ENCODE data around the gene SLC6A3.
"Not testable (repeated sequence)": the region's sequence is repeated elsewhere in the genome, so short reads cannot be mapped to it uniquely, and the experiment has no call there.

The SLC6A3 gene

DNA sequence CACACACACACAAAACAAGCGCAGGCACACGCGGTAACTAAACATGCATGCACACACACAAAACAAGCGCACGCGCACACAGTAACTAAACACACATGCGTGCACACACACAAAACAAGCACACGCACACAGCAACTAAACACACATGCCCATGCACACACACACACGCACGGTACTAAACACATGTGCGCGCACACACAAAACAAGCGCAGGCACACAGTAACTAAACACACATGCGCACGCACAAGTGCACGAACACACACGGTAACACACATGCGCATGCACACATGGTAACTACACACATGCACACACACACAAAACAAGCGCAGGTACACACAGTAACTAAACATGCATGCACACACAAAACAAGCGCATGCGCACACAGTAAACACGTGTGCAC lies 19.9 kb upstream of the SLC6A3 start:
- DNase-seq (ENCODE audit: low read depth in 1 of 2, low spot score in 1 of 2) = no peak

DNA sequence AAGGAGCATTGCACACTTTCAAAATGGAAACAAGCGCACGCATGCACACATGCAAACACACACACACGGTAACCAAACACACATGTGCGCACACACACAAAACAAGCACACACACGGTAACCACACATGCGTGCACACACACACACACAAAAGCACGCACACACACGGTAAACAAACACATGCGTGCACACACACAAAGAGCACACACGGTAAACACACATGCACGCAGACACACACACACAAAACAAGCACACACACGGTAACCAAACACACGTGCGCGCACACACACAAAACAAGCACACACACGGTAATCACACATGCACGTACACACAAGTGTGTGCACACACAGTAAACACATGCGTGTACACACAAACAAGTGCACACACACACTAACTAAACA lies 19.3 kb upstream of the SLC6A3 start:
- no peak for DNase-seq (ENCODE audit: low read depth in 1 of 2, low spot score in 1 of 2)

DNA sequence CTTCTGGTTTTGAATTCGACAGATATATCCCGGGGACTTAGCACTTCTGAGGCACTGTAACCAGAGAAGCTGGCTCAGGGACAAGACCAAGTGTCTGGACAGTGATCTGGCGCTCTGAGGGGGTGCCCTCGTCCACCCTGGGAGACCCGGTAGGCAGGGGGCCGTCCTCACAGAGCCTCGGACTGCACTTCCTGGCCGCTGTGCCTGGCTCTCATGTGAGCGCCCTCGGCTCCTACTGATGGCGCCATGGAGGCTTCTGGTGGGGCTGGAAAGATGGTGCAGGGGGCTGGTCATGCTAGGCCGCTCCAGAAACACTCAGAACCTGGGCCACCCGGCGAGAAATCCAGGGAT lies 18.8 kb upstream of the SLC6A3 start:
- DNase-seq (ENCODE audit: low read depth in 1 of 2, low spot score in 1 of 2) = no peak

DNA sequence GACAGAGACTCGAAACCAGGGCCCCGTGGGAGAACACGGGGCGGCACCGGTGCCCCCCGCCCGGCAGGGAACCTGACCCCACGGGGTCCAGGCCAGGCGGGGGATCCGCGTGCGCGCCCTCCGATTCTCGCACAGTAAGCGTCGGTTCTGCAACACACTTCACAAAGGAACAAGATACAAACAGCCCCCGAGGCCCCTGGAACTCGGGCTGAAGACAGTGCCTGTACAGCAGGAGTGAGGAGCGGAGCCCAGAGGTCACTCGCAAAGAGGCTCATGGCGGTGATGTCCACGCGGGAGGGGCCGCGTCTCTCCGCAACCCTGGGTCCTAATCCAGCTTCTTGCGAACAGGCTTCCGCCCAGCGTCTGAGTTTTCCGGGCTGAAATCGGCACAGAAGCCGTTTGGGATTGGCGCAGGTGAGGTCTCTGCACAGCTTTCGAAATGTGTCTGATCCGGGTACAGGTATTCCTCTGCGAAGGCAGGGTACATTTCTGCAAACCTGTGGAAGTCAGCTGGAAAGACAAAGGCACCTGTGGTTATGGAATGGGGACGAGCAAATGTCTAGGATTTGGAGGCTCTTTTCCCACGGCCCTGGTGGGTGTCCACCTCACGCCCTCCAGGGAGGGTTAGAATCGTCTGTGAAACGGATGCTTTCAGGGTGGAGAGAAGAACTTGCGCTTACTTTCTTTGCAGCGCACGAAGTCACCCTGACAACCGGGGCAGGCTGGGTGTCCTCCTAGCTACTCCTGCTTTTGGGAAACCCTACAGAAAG lies 18.3 kb upstream of the SLC6A3 start:
- no peak for DNase-seq (ENCODE audit: low read depth in 1 of 2, low spot score in 1 of 2)

DNA sequence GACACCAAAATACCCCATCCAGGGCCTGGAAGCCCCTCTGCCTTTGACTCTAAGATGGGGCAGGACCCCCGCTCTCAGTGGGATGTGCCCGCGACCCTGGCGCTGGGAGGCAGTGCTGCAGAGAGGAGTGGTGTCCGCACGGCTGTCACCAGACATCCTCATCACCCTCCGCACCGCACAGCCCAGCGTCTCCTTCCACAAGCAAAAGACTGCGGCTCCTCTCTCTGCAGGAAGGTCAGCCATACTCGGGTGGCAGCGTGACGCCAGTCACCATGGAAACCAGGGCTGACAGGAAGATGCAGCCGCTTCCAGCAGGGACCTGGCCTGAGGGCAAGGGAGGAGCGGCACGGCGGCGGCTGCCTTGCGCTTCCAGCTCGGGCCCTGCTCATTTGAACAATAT lies 17.1 kb upstream of the SLC6A3 start:
- no peak for DNase-seq (ENCODE audit: low read depth in 1 of 2, low spot score in 1 of 2)

DNA sequence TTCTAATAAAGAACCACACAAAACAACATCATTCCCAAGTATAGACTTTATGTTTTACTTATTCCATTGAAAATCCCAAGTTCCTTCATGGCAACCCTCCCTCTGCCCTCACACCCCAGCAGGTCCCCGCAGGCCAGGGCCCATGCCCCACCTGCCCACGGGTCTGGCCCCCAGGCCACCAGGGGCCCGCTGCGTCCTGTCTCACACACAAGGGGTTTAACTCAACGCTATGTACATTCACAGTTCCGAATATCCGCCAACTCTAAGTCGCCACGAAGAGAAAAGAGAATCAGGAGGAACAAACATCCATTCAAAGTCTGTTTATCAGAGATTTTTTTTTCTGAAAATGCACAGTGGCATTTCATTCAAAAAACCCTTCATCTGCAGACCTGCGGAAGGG lies 16.2 kb upstream of the SLC6A3 start:
- no peak for DNase-seq (ENCODE audit: low read depth in 1 of 2, low spot score in 1 of 2)

DNA sequence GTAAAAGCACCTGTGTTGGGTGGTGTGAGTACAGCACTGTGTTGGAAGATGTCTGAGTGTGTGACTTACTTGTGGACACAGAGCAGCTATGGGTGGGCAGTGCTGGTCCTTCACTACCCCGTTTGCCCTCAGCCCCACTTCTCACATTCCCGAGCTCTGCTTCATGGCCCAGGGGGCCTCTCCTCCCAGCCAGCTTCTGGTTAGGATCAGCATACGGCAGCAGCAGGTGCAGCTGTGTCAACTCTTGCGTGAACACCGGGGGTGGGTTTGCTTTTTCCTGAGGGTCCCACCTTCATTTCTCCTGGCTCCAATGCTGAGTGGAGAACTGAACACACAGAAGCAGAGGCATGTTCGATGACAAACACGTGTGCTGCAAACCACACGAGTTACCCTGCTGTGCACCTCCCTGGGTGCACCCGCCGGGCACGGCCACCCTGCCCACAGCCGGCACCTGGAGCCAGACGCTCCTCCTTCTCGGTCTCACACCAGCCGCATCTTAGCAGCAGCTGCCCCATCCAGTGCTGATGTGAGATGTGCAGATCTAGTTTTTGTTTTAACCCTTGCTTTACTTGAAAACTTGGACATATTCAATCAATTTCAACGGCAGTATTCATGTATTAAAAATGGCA lies 14.9 kb upstream of the SLC6A3 start:
- DNase-seq (ENCODE audit: low read depth in 1 of 2, low spot score in 1 of 2) = no peak

DNA sequence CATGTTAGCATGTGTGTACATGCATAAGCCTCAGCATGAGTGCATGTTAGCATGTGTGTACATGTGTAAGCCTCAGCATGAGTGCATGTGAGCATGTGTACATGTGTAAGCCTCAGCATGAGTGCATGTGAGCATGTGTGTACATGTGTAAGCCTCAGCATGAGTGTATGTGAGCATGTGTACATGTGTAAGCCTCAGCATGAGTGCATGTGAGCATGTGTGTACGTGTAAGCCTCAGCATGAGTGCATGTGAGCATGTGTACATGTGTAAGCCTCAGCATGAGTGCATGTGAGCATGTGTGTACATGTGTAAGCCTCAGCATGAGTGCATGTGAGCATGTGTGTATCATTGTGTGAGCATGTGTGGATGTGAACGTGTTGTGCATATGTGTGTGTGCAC lies 14.2 kb upstream of the SLC6A3 start:
- not testable (repeated sequence) for DNase-seq (ENCODE audit: low read depth in 1 of 2, low spot score in 1 of 2)

DNA sequence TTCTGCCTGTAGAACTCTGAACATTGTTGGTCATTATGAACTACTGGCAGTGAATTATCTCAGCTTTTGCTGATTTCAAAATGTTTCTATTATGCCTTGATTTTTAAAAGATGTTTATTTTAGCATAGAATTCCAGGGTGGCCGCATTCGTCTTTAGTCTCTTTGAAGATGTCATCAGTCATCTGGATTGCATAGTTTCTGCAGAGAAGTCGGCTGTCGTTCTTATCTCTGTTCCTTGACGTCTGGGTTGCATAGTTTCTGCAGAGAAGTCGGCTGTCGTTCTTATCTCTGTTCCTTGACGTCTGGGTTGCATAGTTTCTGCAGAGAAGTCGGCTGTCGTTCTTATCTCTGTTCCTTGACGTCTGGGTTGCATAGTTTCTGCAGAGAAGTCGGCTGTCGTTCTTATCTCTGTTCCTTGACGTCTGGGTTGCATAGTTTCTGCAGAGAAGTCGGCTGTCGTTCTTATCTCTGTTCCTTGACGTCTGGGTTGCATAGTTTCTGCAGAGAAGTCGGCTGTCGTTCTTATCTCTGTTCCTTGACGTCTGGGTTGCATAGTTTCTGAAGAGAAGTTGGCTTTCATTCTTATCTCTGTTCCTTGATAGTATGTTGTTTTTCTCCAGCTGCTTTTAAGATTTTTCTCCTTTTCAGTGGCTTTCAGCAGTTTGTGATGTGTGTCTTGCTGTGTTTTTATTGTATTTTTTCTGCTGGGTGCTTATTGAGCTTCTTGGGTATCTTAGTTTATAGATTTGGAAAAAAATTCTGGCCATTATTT lies 11.1 kb upstream of the SLC6A3 start:
- not testable (repeated sequence) for DNase-seq (ENCODE audit: low read depth in 1 of 2, low spot score in 1 of 2)

DNA sequence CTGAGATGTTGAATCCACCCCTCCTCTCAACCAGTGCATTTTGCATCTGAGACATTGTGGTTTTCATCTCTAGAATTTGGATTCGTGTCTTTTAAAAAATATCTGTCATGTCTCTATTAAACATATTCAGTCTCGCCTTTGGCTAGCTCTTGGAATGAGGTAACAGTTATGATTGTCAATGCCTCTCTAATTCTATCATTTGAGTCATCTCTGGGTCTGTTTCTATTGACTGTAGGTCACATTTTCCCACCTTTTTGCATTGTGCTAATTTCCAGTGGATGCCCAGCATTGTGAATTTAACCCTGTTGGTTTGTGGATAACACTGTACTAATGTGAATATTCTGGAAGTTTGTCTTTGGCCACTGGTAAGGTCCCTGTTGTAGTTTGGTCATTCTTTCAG lies 8.4 kb upstream of the SLC6A3 start:
- no peak for DNase-seq (ENCODE audit: low read depth in 1 of 2, low spot score in 1 of 2)

DNA sequence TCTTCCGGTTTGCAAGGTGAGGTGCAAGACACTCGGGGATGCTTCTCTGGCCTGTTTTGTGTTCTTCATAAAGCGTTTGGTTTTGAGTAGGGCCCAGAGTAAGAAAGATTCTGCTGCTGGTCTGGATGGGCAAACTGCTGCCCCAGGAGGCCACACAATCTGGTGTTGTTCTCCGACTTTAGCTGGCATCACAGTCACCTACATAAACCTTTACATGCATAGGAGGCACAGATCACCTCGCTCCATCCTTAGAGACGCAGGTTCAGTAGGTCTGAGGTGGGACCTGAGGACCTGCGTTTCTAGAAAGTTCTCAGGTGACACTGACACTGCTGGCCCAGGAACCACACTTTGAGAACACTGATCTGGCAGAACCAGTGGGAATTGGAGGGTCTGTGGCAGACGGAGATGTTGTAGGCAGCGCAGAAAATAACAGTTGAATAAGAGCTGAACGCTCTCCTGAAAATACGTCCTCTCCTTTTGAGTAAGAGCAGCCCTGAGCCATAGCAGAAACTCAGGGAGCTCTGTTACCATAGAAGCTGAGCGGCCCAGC lies 3.9 kb upstream of the SLC6A3 start:
- no peak for DNase-seq (ENCODE audit: low read depth in 1 of 2, low spot score in 1 of 2)

DNA sequence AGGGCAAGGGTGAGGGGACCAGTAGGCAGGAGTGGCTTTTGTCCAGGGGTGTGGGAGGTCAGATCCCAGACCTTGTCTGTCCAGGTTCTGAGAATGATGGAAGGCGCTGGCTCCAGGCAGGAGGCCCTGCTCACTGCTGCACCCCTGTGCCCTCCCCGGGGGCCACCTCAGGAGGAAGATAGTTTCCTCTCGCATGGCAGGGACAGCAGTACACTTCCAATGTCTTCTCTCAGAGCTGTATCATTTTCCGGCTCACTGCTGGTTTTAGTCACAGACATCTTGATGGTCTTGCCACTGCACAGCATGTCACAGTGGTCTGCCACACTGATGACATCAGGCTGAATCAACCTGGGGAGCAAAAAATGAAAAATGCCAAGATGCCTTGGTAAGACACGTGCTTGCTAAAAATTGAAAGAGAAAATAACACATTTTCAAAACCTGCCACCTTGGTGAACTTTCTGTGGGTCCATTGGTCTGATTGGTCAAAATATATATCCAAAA lies 3.3 kb upstream of the SLC6A3 start:
- no peak for DNase-seq (ENCODE audit: low read depth in 1 of 2, low spot score in 1 of 2)

DNA sequence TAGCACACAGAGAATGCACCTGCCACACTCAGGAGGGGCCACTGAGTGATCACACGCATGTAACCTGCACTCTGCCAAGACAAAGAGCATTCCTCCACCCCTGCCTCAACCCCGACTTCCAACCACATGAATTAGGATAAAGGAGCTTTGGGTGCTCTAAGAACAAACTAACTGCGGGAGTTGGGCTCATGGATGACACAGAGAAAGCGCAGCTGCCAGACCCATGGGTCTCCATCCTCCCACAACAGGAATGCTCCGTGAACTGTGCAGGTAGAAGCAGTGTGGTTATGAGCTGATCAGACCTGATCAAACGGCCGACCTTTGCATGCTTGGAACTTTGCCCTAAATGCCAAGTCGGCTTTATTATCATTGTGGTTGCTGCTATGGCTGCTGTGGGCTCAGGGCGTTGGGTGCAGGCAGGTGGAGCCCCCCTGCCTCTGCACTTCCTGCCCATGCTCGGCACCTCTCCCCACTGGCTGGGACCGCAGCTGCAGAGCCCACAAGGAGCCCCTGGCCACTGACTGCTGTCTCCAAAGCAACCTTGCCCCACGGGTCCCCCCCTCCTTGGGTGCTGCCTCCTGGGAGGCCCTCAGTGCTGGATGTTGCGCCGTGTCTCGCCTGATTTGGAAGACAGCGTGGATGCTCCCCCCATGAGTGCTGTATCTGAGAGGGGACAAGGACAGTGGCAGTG lies 2.6 kb upstream of the SLC6A3 start:
- DNase-seq (ENCODE audit: low read depth in 1 of 2, low spot score in 1 of 2) = no peak

DNA sequence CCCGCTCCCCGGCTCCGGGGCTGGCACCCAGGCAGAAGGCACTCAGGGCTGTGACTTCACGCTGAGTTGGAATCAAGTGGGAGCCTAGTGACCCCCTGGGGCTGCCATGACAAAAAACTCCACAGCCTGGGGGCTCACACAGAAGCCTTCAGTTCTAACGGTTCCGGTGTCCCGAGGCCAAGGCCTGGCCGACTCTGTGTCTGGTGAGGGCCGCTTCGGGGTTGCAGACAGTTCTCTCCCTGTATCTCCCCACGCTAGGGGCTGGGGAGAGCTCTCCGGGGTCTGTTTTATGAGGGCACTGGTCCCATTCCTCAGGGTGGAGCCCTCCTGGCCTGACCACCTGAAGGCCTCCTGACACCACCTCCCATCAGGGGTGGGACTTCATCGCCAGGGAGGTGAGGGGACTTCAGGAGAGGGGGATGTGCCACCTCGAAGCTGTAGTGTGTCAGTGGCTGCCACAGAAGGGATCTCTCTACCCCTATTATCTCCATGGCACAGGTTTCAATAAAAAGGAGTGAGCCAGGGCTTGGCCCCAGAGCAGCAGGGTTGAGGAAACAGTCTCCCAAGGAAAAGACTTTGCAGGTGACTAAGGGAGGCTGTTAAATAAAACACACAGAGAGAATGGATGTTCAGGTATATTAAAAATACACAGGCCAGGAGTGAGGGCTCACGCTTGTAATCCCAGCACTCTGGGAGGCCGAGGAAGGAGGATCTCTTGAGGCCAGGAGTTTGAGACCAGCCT lies 1.5 kb upstream of the SLC6A3 start:
- DNase-seq (ENCODE audit: low read depth in 1 of 2, low spot score in 1 of 2) = no peak

DNA sequence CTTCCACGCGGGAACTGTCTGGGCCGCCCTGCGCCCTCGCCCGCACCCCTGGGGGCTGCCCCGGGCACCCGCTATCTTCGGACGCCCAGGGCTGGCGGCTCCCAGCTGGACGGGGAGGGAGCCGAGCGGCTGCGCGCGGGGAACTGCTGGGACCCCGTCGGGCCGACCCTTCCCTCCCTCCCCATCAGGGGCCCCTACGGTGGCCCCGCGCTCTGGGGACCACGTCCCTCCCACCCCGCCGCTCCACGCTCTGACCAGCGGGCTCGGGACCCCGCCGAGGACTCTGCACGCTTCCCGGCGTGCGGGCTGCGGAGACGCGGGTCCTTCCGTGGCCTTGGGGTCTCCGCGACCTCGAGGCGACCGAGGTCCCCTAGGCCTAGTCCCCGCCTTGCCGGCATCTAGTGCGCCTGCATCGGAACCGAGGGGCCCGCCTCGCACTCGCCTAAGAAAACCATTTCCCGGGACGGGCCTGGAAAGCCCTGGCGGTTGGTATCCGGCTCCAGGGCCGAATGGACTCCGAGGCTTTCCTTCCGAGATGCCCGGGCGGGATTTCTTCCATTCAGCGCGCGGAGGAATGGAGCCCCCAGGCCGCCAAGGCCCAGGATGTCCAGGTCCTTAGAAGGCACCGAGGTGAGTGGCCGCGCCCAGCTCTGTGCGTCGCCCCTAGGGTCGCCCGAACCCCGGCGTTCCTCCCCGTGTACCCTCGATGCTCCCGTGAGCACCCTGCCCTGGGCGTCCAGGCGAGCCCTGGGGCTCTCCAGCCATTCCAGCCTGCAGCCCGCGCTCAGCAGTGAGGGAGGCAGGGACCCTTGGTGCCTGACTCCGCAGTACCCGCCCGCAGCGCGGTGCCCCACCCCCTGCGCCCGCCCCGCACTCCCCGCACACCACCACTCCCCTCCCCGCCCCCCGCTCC lies 705 bp upstream of the SLC6A3 start:
- DNase-seq (ENCODE audit: low read depth in 1 of 2, low spot score in 1 of 2) = no peak

DNA sequence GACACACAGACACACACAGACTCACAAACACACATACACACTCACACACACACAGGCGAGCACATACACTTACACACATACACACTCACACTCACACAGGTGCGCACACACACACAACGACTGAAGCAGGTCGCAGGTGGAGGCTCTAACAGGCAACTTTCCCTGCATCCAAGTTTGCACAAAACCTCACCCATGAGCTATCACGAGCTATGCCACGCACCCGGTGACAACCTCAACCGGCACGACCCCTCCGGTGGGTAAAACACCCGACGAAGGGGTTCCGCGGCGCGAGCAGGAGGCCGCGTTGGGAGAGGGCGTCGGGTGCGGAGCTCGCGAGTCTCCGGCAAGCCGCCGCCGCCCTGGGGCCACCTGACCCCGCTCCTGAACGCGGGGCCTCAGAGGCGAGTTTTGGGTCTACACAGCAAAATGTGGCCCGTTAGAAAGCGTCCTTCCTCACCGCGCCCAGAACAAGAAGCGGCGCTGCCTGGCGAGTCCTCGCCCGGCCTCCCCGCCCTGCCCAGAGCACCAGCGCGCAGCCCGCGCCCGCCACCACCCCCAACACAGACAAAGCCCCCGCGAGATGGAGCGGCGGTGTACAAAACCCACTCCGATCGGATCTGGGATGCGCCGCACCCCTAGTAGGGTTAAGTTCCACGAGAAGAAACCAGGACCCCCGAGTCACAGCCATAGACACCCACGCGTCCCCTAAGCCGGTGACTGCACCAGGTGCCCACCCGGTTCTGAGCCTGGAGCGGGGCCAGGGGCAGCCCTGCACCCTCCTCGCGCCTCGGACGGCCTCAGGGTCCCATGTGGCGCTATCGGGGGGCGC lies 665 bp downstream of the SLC6A3 start:
- no peak for DNase-seq (ENCODE audit: low read depth in 1 of 2, low spot score in 1 of 2)

DNA sequence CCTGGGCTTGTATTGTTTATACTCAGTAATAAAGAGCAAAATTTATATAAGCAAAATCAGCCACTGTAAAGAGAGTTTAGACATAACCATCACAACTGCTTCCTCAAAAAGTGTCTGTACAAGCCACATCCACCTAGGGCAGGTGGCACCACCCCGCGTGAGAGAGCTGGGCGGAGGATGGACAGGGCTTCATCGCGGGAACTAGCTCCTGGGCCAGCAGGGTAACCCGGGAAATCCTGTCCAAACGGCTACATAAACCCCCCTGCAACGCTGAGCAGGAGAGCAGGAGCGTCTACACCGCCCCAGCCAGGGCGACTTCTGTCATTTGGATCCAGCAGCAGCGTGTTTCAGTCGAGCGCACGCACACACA lies 1.3 kb downstream of the SLC6A3 start:
- DNase-seq (ENCODE audit: low read depth in 1 of 2, low spot score in 1 of 2) = no peak

DNA sequence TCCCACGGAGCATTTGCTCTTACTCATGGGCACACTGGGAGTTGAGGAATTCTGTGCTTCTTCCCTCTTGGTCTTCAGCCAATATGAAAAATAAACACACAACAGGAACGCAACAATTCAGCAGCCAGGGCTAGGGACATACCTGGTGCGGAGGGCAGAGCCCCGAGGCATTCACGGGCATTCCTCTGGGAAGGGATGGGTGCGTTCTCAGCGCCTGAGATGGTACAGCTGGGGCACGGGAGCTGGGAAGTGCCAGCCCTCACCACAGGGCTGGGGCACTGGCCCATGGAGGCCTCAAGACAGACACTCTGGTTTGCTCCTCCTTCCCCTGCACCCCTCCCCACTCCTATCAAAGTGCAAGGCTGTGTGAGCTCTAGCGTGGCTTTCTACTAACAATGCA lies 2.1 kb downstream of the SLC6A3 start:
- no peak for DNase-seq (ENCODE audit: low read depth in 1 of 2, low spot score in 1 of 2)
